ENCODE results near the gene C16orf96. TPM values are rescaled to one million over a fixed set of nuclear protein-coding genes. Genes with fewer than 3 reads are reported as not detected.

The C16orf96 gene
- total RNA-seq, 1 donor from 2014 or later = 0.07 TPM

- intact Hi-C loops (cut with micrococcal nuclease) = loop anchor here (1.0 to 10.0 kb wide), 17 partner anchors 9 to 1001 kb away; partner anchors contain the start of genes ANKS3, CDIP1, DNAAF8 and DNAJA3
Measured at GRCh38 chr16:4615384-4616046, 59.4 kb downstream of the C16orf96 start.

GRCh38 chr16:4616047-4616811 is 60.1 kb downstream of the C16orf96 start:
- intact Hi-C loops (cut with micrococcal nuclease) = loop anchor here (1.0 to 10.0 kb wide), 16 partner anchors 8 to 1001 kb away; partner anchors contain the start of genes ANKS3, CDIP1, DNAAF8 and DNAJA3

GRCh38 chr16:4617880-4618279 is 61.7 kb downstream of the C16orf96 start:
- intact Hi-C loops (cut with micrococcal nuclease) = loop anchor here (2.0 to 10.0 kb wide), 4 partner anchors 47 to 1003 kb away; partner anchors contain the start of gene SLX4

GRCh38 chr16:4618645-4619418 is 62.7 kb downstream of the C16orf96 start:
- intact Hi-C loops (cut with micrococcal nuclease) = loop anchor here (10.0 kb wide), 1 partner anchor 1004 kb away; the partner anchor contains the start of gene SLX4

- intact Hi-C loops (cut with micrococcal nuclease) = no loop called here
Measured at GRCh38 chr16:4623593-4623992, 67.5 kb downstream of the C16orf96 start.

GRCh38 chr16:4624015-4624826 is 68.1 kb downstream of the C16orf96 start, which contains the start of gene MGRN1:
Gene MGRN1 (plus strand): TSS chr16:4624826. CDS start chr16:4624961, 135 bp downstream.
- intact Hi-C loops (cut with micrococcal nuclease) = loop anchor here (1.0 to 2.0 kb wide), 14 partner anchors 8 to 335 kb away; partner anchors contain the start of genes ANKS3, CDIP1, DNAAF8 and DNAJA3

GRCh38 chr16:4624827-4625559 is 68.9 kb downstream of the C16orf96 start:
- intact Hi-C loops (cut with micrococcal nuclease) = loop anchor here (1.0 to 2.0 kb wide), 14 partner anchors 9 to 334 kb away; partner anchors contain the start of genes ANKS3, CDIP1, DNAAF8 and DNAJA3

GRCh38 chr16:4625560-4626159 is 69.5 kb downstream of the C16orf96 start:
- intact Hi-C loops (cut with micrococcal nuclease) = loop anchor here (2.0 kb wide), 7 partner anchors 39 to 333 kb away; partner anchors contain the start of genes ANKS3, CDIP1, DNAAF8 and GLYR1

GRCh38 chr16:4626396-4626795 is 70.3 kb downstream of the C16orf96 start:
- intact Hi-C loops (cut with micrococcal nuclease) = no loop called here

GRCh38 chr16:4628283-4628682 is 72.1 kb downstream of the C16orf96 start:
- intact Hi-C loops (cut with micrococcal nuclease) = no loop called here

GRCh38 chr16:4631444-4631843 is 75.3 kb downstream of the C16orf96 start:
- intact Hi-C loops (cut with micrococcal nuclease) = no loop called here

GRCh38 chr16:4633910-4634635 is 77.9 kb downstream of the C16orf96 start:
- intact Hi-C loops (cut with micrococcal nuclease) = no loop called here

GRCh38 chr16:4634768-4635167 is 78.6 kb downstream of the C16orf96 start:
- intact Hi-C loops (cut with micrococcal nuclease) = no loop called here

GRCh38 chr16:4636196-4636595 is 80.1 kb downstream of the C16orf96 start:
- intact Hi-C loops (cut with micrococcal nuclease) = no loop called here

- intact Hi-C loops (cut with micrococcal nuclease) = no loop called here
Measured at GRCh38 chr16:4637501-4638166, 81.5 kb downstream of the C16orf96 start.

GRCh38 chr16:4639899-4640509 is 83.9 kb downstream of the C16orf96 start:
- intact Hi-C loops (cut with micrococcal nuclease) = no loop called here

- intact Hi-C loops (cut with micrococcal nuclease) = no loop called here
Measured at GRCh38 chr16:4640572-4641305, 84.6 kb downstream of the C16orf96 start.

Measured in T-helper 1 cell treated with Interleukin-12 subunit alpha and Interleukin-12 subunit beta and Interleukin-4 antibody, amounts not matched to agents 30 ng/mL and 1 ng/mL, for 36 hours (primary cell).